Neural cell (in vitro differentiated cells): ENCODE data around the gene KRT10. TPM values are rescaled to one million over a fixed set of nuclear protein-coding genes. Genes with fewer than 3 reads are reported as not detected.
A peak's percentile ranks its signal among the peaks of the same experiment; 100 is the strongest.

ENCODE experiments used
- H2AFZ ChIP-seq: fragments of 200-600, 300-800 bp; sonication (generic), shearing (Covaris generic); 2 replicates; pipeline ENCODE4 v1.6.0; 2014; ENCODE audit warnings: low read depth, mild to moderate bottlenecking, antibody characterized with exemption, low read length, moderate library complexity
- H3F3A ChIP-seq: fragments of 200-600 bp; shearing (Covaris generic); 2 replicates; pipeline ENCODE4 v1.6.1; 2016; ENCODE audit warnings: mild to moderate bottlenecking, moderate library complexity, mixed read lengths, antibody characterized with exemption, low read length; ENCODE audit not compliant: insufficient read depth, poor library complexity, severe bottlenecking
- H3K27ac ChIP-seq: fragments of 200-600, 300-800 bp; sonication (generic), shearing (Covaris generic); 2 replicates; pipeline ENCODE4 v1.5.1; 2014; ENCODE audit warnings: mild to moderate bottlenecking, low read length, moderate library complexity
- H3K27me3 ChIP-seq: fragments of 300-800, 200-600 bp; sonication (generic), shearing (Covaris generic); 2 replicates; pipeline ENCODE4 v1.6.0; 2014; ENCODE audit warnings: mild to moderate bottlenecking, low read depth, low read length, moderate library complexity; ENCODE audit not compliant: insufficient read depth
- H3K36me3 ChIP-seq: fragments of 300-800, 200-600 bp; sonication (generic), shearing (Covaris generic); 2 replicates; pipeline ENCODE4 v1.5.1; 2014; ENCODE audit warnings: mild to moderate bottlenecking, antibody characterized with exemption, low read length, moderate library complexity; ENCODE audit not compliant: insufficient read depth
- H3K4me2 ChIP-seq: fragments of 300-800, 200-600 bp; sonication (generic), shearing (Covaris generic); 2 replicates; pipeline ENCODE4 v1.6.0; 2014; ENCODE audit warnings: mild to moderate bottlenecking, low read length
- H3K4me3 ChIP-seq: fragments of 300-800, 200-600 bp; sonication (generic), shearing (Covaris generic); 2 replicates; pipeline ENCODE4 v1.5.1; 2014; ENCODE audit warnings: mild to moderate bottlenecking, low read length, moderate library complexity
- H3K79me2 ChIP-seq: fragments of 200-600 bp; shearing (Covaris generic); replicated peaks from 2 replicates; pipeline ENCODE4 v1.6.0; 2014; ENCODE audit warnings: mild to moderate bottlenecking, low read length, moderate library complexity; ENCODE audit not compliant: insufficient read depth
- H3K9ac ChIP-seq: fragments of 300-800, 200-600 bp; sonication (generic), shearing (Covaris generic); 2 replicates; pipeline ENCODE4 v1.6.1; 2016; ENCODE audit warnings: mild to moderate bottlenecking, low read length, mixed read lengths
- H3K9me2 ChIP-seq: fragments of 200-600 bp; shearing (Covaris generic); 2 replicates; pipeline ENCODE4 v1.6.1; 2016; ENCODE audit warnings: mild to moderate bottlenecking, low read length, mixed read lengths; ENCODE audit not compliant: insufficient read depth
- H3K9me3 ChIP-seq: fragments of 200-600, 300-800 bp; sonication (generic), shearing (Covaris generic); 2 replicates; pipeline ENCODE4 v1.6.1; 2016; ENCODE audit warnings: mild to moderate bottlenecking, mixed run types, low read length, moderate library complexity, mixed read lengths
- H4K20me1 ChIP-seq: fragments of 200-600 bp; shearing (Covaris generic); 2 replicates; pipeline ENCODE4 v1.6.1; 2016; ENCODE audit warnings: mild to moderate bottlenecking, mixed run types; ENCODE audit not compliant: insufficient read depth
- CTCF ChIP-seq: fragments of 450-650 bp; IDR thresholded peaks from 2 replicates; pipeline ENCODE4 v1.5.1; 2014; ENCODE audit warnings: antibody characterized with exemption, mild to moderate bottlenecking, moderate library complexity; ENCODE audit not compliant: poor library complexity, severe bottlenecking
- EP300 ChIP-seq: fragments of 450-650 bp; conservative IDR thresholded peaks from 2 replicates; pipeline ENCODE4 v1.6.1; 2014; ENCODE audit warnings: antibody characterized with exemption, mild to moderate bottlenecking, moderate library complexity; ENCODE audit not compliant: poor library complexity, severe bottlenecking
- EZH2 ChIP-seq: fragments of 200-600, 300-800 bp; shearing (Covaris generic), sonication (generic); IDR thresholded peaks from 2 replicates; pipeline ENCODE4 v1.6.1; 2014; ENCODE audit warnings: antibody characterized with exemption, low read length, borderline replicate concordance, mild to moderate bottlenecking; ENCODE audit not compliant: insufficient read depth, poor library complexity, severe bottlenecking
- MXI1 ChIP-seq: fragments of 450-650 bp; conservative IDR thresholded peaks from 2 replicates; pipeline ENCODE4 v1.6.1; 2014; ENCODE audit warnings: antibody characterized with exemption, mild to moderate bottlenecking; ENCODE audit not compliant: poor library complexity, severe bottlenecking
- POLR2AphosphoS5 ChIP-seq: IDR thresholded peaks from 2 replicates; pipeline ENCODE4 v1.6.1; 2012
- RAD21 ChIP-seq: fragments of 450-650 bp; conservative IDR thresholded peaks from 2 replicates; pipeline ENCODE4 v1.6.1; 2014; ENCODE audit warnings: antibody characterized with exemption, mild to moderate bottlenecking, moderate library complexity
- REST ChIP-seq: IDR thresholded peaks from 2 replicates; pipeline ENCODE4 v1.6.1; 2012; ENCODE audit warnings: borderline replicate concordance
- SMC3 ChIP-seq: fragments of 450-650 bp; conservative IDR thresholded peaks from 2 replicates; pipeline ENCODE4 v1.6.1; 2014; ENCODE audit warnings: antibody characterized with exemption, mild to moderate bottlenecking, moderate library complexity; ENCODE audit not compliant: poor library complexity
- TAF1 ChIP-seq: IDR thresholded peaks from 2 replicates; pipeline ENCODE4 v1.6.1; 2012; ENCODE audit warnings: low read depth
- polyA plus RNA-seq: library from polyadenylated mRNA; depleted of rRNA; stranded (reverse); fragments of >200 nt; gene quantifications from 2 replicates; pipeline ENCODE4 v1.2.3, GENCODE V29; 2014

Gene KRT10
- polyA plus RNA-seq, 1 donor from 2014 or later: 54.2 TPM

GRCh38 chr17:40809721-40810421, 12.5 kb downstream of the KRT10 start:
- Histone ChIP-seq H3K9me3 (no peaks in the 10 kb centered on the region), H3K79me2 (no peaks in the 10 kb centered on the region), H3K36me3 (no peaks in the 10 kb centered on the region), H3K27ac (no peak overlapping the region), H3K4me2 (no peak overlapping the region), H4K20me1 (no peaks in the 10 kb centered on the region), H3K4me3 (no peak overlapping the region), H3K9me2 (no peaks in the 10 kb centered on the region), H3K27me3 (peaks cover 40% of the 10 kb centered on the region), H2AFZ (no peak overlapping the region), H3F3A (no peaks in the 10 kb centered on the region), H3K9ac (no peak overlapping the region)
- TF ChIP-seq TAF1: no peak
- no peak for TF ChIP-seq SMC3
- no peak for TF ChIP-seq RAD21
- TF ChIP-seq MXI1: no peak

GRCh38 chr17:40806131-40806530, 16.3 kb downstream of the KRT10 start:
- Histone ChIP-seq H4K20me1 (no peaks in the 10 kb centered on the region), H2AFZ (no peak overlapping the region), H3K27ac (no peak overlapping the region), H3K9ac (no peak overlapping the region), H3K79me2 (no peaks in the 10 kb centered on the region), H3K9me3 (no peaks in the 10 kb centered on the region), H3K36me3 (no peaks in the 10 kb centered on the region), H3F3A (no peaks in the 10 kb centered on the region), H3K4me2 (no peak overlapping the region), H3K9me2 (no peaks in the 10 kb centered on the region), H3K27me3 (peaks cover 34% of the 10 kb centered on the region), H3K4me3 (no peak overlapping the region)
- no peak for TF ChIP-seq SMC3
- TF ChIP-seq CTCF: no peak
- no peak for TF ChIP-seq TAF1
- TF ChIP-seq POLR2AphosphoS5: no peak
- no peak for TF ChIP-seq REST
- TF ChIP-seq RAD21: no peak
- no peak for TF ChIP-seq EP300

- Histone ChIP-seq H3K9me3 (no peaks in the 10 kb centered on the region), H3K9me2 (no peaks in the 10 kb centered on the region), H3K27ac (no peak overlapping the region), H3K27me3 (peaks cover 18% of the 10 kb centered on the region), H3K4me2 (no peak overlapping the region), H2AFZ (no peak overlapping the region), H4K20me1 (no peaks in the 10 kb centered on the region), H3K79me2 (no peaks in the 10 kb centered on the region), H3K36me3 (no peaks in the 10 kb centered on the region), H3K9ac (no peak overlapping the region), H3K4me3 (no peak overlapping the region), H3F3A (no peaks in the 10 kb centered on the region)
- peak; percentile 90 for TF ChIP-seq SMC3
- TF ChIP-seq RAD21: peak; percentile 85
- TF ChIP-seq CTCF: peak; percentile 84
- no peak for TF ChIP-seq EZH2
Measured at GRCh38 chr17:40803617-40804082, 18.8 kb downstream of the KRT10 start.
